Endothelial cell of umbilical vein (primary cell): ENCODE data around the gene SLC12A4. TPM values are rescaled to one million over a fixed set of nuclear protein-coding genes. Genes with fewer than 3 reads are reported as not detected.

ENCODE experiments used
- BruUV-seq: library from RNA; stranded (reverse); fragments of 400-500 nt; replicated peaks from 2 replicates; lab custom pipeline; 2021; lab: Mats Ljungman, UMichigan
- CTCF ChIA-PET: fragments of 300-600, 350-600 bp; sonication (Branson Sonifier 250); formaldehyde crosslinking; loops from one replicate; lab custom pipeline; 2021; ENCODE audit warnings: antibody characterized with exemption, inconsistent platforms; lab: Charles Lee
- POLR2A ChIA-PET: fragments of 300-600, 350-600 bp; sonication (Branson Sonifier 250); formaldehyde crosslinking; loops from one replicate; lab custom pipeline; 2021; ENCODE audit warnings: antibody characterized with exemption, inconsistent platforms; lab: Charles Lee
- DNase-seq: peaks from one replicate; pipeline ENCODE4 v3.0.0-alpha.2; 2011; ENCODE audit warnings: low read depth, low spot score
- FAIRE-seq: peaks from 2 replicates; lab custom pipeline; 2011; peaks lifted over from hg19 to GRCh38; lab: Jason Lieb, UNC
- H2AFZ ChIP-seq: 2 replicates; pipeline ENCODE4 v1.6.0; 2012; ENCODE audit warnings: low read depth, low read length, control low read depth, inconsistent platforms
- H3K27ac ChIP-seq: 2 replicates; pipeline ENCODE4 v1.5.1; 2011; ENCODE audit warnings: low read depth, mild to moderate bottlenecking, control low read depth, low read length, moderate library complexity; ENCODE audit not compliant: insufficient read depth
- H3K27me3 ChIP-seq, 2 experiments: 2 replicates each; pipeline versions ENCODE4 v1.6.0 to v1.6.1; 2011; ENCODE audit warnings: low read length in 2 of 2, mixed read lengths in 1 of 2; ENCODE audit not compliant: control insufficient read depth in 2 of 2, insufficient read depth in 2 of 2
- H3K36me3 ChIP-seq, 2 experiments: 2 replicates in 1 of 2; 3 replicates in 1 of 2; pipeline ENCODE4 v1.5.1; 2011; ENCODE audit warnings: low read length in 2 of 2, mild to moderate bottlenecking in 1 of 2, moderate library complexity in 1 of 2; ENCODE audit not compliant: control insufficient read depth in 2 of 2, insufficient read depth in 2 of 2; ENCODE audit errors: extremely low read depth in 1 of 2
- H3K4me1 ChIP-seq: 3 replicates; pipeline ENCODE4 v1.5.1; 2011; ENCODE audit warnings: mild to moderate bottlenecking, low read length; ENCODE audit not compliant: control insufficient read depth, insufficient read depth; ENCODE audit errors: extremely low read depth
- H3K4me2 ChIP-seq: 2 replicates; pipeline ENCODE4 v1.6.1; 2011; ENCODE audit warnings: low read length, control low read depth, mixed read lengths; ENCODE audit not compliant: insufficient read depth
- H3K4me3 ChIP-seq, 3 experiments: fragments of 200-600 bp in 1 of 3; sonication (generic), shearing (Covaris generic) in 1 of 3; replicated peaks in 1 of 3; 2 replicates each; pipeline ENCODE4 v1.5.1; 2011 to 2016; ENCODE audit warnings: control low read depth in 3 of 3, low read length in 3 of 3, mild to moderate bottlenecking in 2 of 3, inconsistent platforms in 1 of 3, low read depth in 1 of 3, moderate library complexity in 1 of 3; ENCODE audit not compliant: insufficient read depth in 1 of 3
- H3K79me2 ChIP-seq: 2 replicates; pipeline ENCODE4 v1.6.0; 2012; ENCODE audit warnings: low read length, inconsistent platforms; ENCODE audit not compliant: control insufficient read depth, insufficient read depth
- H3K9ac ChIP-seq: replicated peaks from 2 replicates; pipeline ENCODE3; 2011; ENCODE audit warnings: low read length, control low read depth; ENCODE audit not compliant: insufficient read depth; ENCODE audit errors: extremely low read depth
- H3K9me1 ChIP-seq: replicated peaks from 3 replicates; pipeline ENCODE4 v1.6.0; 2011; ENCODE audit warnings: mild to moderate bottlenecking, low read length; ENCODE audit not compliant: control insufficient read depth, insufficient read depth; ENCODE audit errors: extremely low read depth
- H3K9me3 ChIP-seq: replicated peaks from 2 replicates; pipeline ENCODE4 v1.5.1; 2012; ENCODE audit warnings: low read length, inconsistent platforms; ENCODE audit not compliant: control insufficient read depth, insufficient read depth
- H4K20me1 ChIP-seq: replicated peaks from 2 replicates; pipeline ENCODE3; 2011; ENCODE audit warnings: mild to moderate bottlenecking, low read length; ENCODE audit not compliant: control insufficient read depth, insufficient read depth; ENCODE audit errors: extremely low read depth
- CTCF ChIP-seq, 2 donors: IDR thresholded peaks; 1 replicate in 1 of 2; 2 replicates in 1 of 2; pipeline ENCODE4 v1.5.1; 2011; ENCODE audit warnings: low read length in 2 of 2, mild to moderate bottlenecking in 2 of 2, moderate library complexity in 2 of 2, control low read depth in 1 of 2, inconsistent platforms in 1 of 2, low read depth in 1 of 2; ENCODE audit not compliant: insufficient read depth in 1 of 2; ENCODE audit errors: extremely low read depth in 1 of 2
- EZH2 ChIP-seq: IDR thresholded peaks from 2 replicates; pipeline ENCODE4 v1.6.1; 2012; ENCODE audit warnings: borderline replicate concordance, low read depth, mild to moderate bottlenecking, moderate library complexity, low read length, inconsistent platforms; ENCODE audit not compliant: severe bottlenecking
- FOS ChIP-seq: IDR thresholded peaks from 2 replicates; pipeline ENCODE4 v1.6.1; 2011; ENCODE audit warnings: mild to moderate bottlenecking, low read length, moderate library complexity, borderline replicate concordance; ENCODE audit not compliant: insufficient read depth
- GATA2 ChIP-seq: IDR thresholded peaks from 2 replicates; pipeline ENCODE4 v1.7.0; 2011; ENCODE audit warnings: low read depth, mild to moderate bottlenecking, moderate library complexity, mixed read lengths, low read length; ENCODE audit not compliant: insufficient read length, insufficient read depth
- JUN ChIP-seq: IDR thresholded peaks from 2 replicates; pipeline ENCODE4 v1.6.1; 2011; ENCODE audit warnings: borderline replicate concordance, low read depth; ENCODE audit not compliant: insufficient read length, insufficient read depth
- MYC ChIP-seq: IDR thresholded peaks from one replicate; pipeline ENCODE4 v1.6.1; 2011; ENCODE audit warnings: mild to moderate bottlenecking, low read depth, low read length
- POLR2A ChIP-seq: IDR thresholded peaks from 2 replicates; pipeline ENCODE4 v1.6.1; 2012; ENCODE audit warnings: low read depth, mild to moderate bottlenecking, control low read depth, low read length
- POLR2AphosphoS5 ChIP-seq: IDR thresholded peaks from 2 replicates; pipeline ENCODE4 v1.6.1; 2012; ENCODE audit warnings: low read depth, mild to moderate bottlenecking, control low read depth, low read length, moderate library complexity; ENCODE audit not compliant: insufficient read depth
- dilution Hi-C: fragments of 300-500 bp; cut with MboI; formaldehyde crosslinking; loops from one replicate; pipeline ENCODE4 v1.15.0; 2019; ENCODE audit warnings: low sequenced_read_pairs; ENCODE audit not compliant: extremely low pct_ligation_motif_present
- intact Hi-C: fragments of 100-400 bp; cut with micrococcal nuclease; formaldehyde crosslinking; loops from one replicate; pipeline ENCODE4 v1.10.0; 2022
- polyA plus RNA-seq, 4 experiments: library from polyadenylated mRNA; depleted of rRNA in 3 of 4; stranded (reverse) in 3 of 4; unstranded in 1 of 4; fragments of >200 nt; gene quantifications; 2 replicates each; pipeline versions ENCODE4 v1.2.1 to v1.2.3, GENCODE V29; 2011 to 2012; ENCODE audit warnings: missing spikeins in 1 of 4
- total RNA-seq: library from RNA; stranded (reverse); gene quantifications from 2 replicates; pipeline ENCODE4 v1.2.3, GENCODE V29; 2021
- TF ChIP-seq, protein P1 (sequence below): IDR thresholded peaks from 2 replicates; pipeline ENCODE4 v1.6.1; 2011; ENCODE audit not compliant: insufficient read depth, insufficient read length

SLC12A4 gene
- total and polyA plus RNA-seq, 2 donors (not counting 3 experiments of a cell fraction or from before 2014, with no cell fraction given): 110 to 114 TPM

DNA sequence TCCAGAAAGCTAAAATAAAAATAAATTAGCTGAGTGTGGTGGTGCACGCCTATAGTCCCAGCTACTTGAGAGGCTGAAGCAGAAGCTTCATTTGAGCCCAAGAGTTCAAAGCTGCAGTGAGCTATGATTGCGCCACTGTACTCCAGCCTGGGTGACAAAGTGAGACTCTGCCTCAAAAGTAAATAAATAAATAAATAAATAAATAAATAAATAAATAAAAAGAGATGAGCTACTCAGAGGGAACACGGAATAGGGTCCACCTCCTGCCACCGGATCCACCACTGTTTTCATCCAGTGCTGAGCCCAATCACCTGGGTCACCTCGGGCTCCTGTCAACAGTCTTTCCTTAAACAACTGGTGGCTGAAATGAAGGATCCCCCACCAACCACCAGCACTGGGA, 18.5 kb upstream of the SLC12A4 start:
- Histone ChIP-seq H3K4me3 (no peak overlapping the region), H4K20me1 (no peaks in the 10 kb centered on the region), H3K27ac (no peak overlapping the region), H3K27me3 (no peaks in the 10 kb centered on the region), H3K36me3 (no peaks in the 10 kb centered on the region), H3K79me2 (no peaks in the 10 kb centered on the region), H3K9me1 (no peaks in the 10 kb centered on the region), H3K4me1 (peaks cover 17% of the 10 kb centered on the region), H3K4me2 (no peak overlapping the region), H3K9ac (no peak overlapping the region), H3K9me3 (no peaks in the 10 kb centered on the region), H2AFZ (peak overlapping the region; percentile 82)
- DNase-seq (no peak), FAIRE-seq (no peak)
- POLR2A ChIA-PET: no interaction called here
- intact Hi-C loops (no loop called here), dilution Hi-C loops (no loop called here)
- no peak for TF ChIP-seq POLR2AphosphoS5
- no peak for TF ChIP-seq EZH2
- no peak for TF ChIP-seq MYC
- TF ChIP-seq FOS: no peak
- TF ChIP-seq POLR2A: no peak
- TF ChIP-seq GATA2: no peak
- TF ChIP-seq, protein P1, sequence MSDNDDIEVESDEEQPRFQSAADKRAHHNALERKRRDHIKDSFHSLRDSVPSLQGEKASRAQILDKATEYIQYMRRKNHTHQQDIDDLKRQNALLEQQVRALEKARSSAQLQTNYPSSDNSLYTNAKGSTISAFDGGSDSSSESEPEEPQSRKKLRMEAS: no peak
- TF ChIP-seq JUN: no peak
- no peak for TF ChIP-seq CTCF (IDR thresholded peaks at IDR 0.05; ENCODE audit: extremely low read depth in 1 of 2, insufficient read depth in 1 of 2, low read depth in 1 of 2, low read length in 2 of 2)
- CTCF ChIA-PET: interaction anchor here (0.8 to 4.9 kb wide), 3 partner anchors 9 to 54 kb away, joined by 4 to 23 read pairs (median 4); no protein-coding TSS in a partner anchor
- BruUV-seq: no TSS peak
